ENCODE data around the gene SLC35F3.

SLC35F3 gene

DNA sequence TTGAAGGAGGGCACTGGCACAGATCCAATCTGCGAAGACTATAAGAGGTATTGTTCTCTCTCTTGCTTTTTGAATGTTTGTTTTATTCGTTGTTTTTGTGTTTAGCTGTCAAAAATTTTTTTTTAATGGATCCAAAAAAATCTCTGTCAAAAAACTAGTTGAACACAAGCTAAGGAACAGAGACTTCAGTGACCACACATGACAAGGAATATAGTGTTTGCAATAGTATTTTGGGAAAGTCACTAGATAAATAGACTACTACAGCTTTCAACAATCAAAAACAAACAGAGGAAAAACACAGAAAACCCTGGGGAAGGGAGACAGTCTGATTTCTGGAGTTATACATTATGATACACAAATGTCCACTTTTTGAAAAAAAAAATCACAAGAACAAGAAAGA is 431.9 kb downstream of the SLC35F3 start:
- TF ChIP-seq, protein P1, sequence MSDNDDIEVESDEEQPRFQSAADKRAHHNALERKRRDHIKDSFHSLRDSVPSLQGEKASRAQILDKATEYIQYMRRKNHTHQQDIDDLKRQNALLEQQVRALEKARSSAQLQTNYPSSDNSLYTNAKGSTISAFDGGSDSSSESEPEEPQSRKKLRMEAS (IDR thresholded peaks at IDR 0.05), result no peak
- no peak for TF ChIP-seq TAF1 (IDR thresholded peaks at IDR 0.05; ENCODE audit: low read depth)
- TF ChIP-seq, protein P2, sequence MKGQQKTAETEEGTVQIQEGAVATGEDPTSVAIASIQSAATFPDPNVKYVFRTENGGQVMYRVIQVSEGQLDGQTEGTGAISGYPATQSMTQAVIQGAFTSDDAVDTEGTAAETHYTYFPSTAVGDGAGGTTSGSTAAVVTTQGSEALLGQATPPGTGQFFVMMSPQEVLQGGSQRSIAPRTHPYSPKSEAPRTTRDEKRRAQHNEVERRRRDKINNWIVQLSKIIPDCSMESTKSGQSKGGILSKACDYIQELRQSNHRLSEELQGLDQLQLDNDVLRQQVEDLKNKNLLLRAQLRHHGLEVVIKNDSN (IDR thresholded peaks at IDR 0.05), result no peak
- TF ChIP-seq EP300 (IDR thresholded peaks at IDR 0.05; ENCODE audit: borderline replicate concordance), result no peak
- TF ChIP-seq FOXM1 (IDR thresholded peaks at IDR 0.05; ENCODE audit: borderline replicate concordance, low read depth), result no peak
- TF ChIP-seq, protein P3, sequence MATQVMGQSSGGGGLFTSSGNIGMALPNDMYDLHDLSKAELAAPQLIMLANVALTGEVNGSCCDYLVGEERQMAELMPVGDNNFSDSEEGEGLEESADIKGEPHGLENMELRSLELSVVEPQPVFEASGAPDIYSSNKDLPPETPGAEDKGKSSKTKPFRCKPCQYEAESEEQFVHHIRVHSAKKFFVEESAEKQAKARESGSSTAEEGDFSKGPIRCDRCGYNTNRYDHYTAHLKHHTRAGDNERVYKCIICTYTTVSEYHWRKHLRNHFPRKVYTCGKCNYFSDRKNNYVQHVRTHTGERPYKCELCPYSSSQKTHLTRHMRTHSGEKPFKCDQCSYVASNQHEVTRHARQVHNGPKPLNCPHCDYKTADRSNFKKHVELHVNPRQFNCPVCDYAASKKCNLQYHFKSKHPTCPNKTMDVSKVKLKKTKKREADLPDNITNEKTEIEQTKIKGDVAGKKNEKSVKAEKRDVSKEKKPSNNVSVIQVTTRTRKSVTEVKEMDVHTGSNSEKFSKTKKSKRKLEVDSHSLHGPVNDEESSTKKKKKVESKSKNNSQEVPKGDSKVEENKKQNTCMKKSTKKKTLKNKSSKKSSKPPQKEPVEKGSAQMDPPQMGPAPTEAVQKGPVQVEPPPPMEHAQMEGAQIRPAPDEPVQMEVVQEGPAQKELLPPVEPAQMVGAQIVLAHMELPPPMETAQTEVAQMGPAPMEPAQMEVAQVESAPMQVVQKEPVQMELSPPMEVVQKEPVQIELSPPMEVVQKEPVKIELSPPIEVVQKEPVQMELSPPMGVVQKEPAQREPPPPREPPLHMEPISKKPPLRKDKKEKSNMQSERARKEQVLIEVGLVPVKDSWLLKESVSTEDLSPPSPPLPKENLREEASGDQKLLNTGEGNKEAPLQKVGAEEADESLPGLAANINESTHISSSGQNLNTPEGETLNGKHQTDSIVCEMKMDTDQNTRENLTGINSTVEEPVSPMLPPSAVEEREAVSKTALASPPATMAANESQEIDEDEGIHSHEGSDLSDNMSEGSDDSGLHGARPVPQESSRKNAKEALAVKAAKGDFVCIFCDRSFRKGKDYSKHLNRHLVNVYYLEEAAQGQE (IDR thresholded peaks at IDR 0.05; ENCODE audit: low read depth), result no peak
- TF ChIP-seq TCF12 (IDR thresholded peaks at IDR 0.05; ENCODE audit: low read depth), result no peak
- no peak for TF ChIP-seq CEBPB (IDR thresholded peaks at IDR 0.05)
- no peak for TF ChIP-seq EGR1 (IDR thresholded peaks at IDR 0.05)
- no peak for TF ChIP-seq RAD21 (IDR thresholded peaks at IDR 0.05; ENCODE audit: low read depth)
- TF ChIP-seq YY1 (IDR thresholded peaks at IDR 0.05; ENCODE audit: low read depth), result no peak
- TF ChIP-seq TEAD4 (IDR thresholded peaks at IDR 0.05), result no peak

DNA sequence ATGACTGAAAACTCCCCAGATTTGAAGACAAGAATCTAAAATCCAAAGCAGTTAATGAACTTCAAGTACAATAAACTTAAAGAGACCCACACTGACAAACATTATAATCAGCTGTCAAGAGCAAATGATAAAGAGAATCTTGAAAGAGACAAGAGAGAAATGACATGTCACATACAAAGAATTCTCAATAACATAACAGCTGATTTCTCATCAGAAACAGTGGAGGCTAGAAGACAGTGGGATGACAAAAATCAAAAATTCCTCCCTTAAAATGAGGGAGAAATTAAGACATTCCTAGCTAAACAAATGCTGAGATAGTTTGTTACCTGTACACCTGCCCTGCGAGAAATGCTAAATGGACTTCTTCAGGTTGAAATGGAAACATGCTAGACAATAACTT is 432.8 kb downstream of the SLC35F3 start:
- TF ChIP-seq TCF12 (IDR thresholded peaks at IDR 0.05; ENCODE audit: low read depth), result no peak
- TF ChIP-seq, protein P3 (IDR thresholded peaks at IDR 0.05; ENCODE audit: low read depth), result no peak
- TF ChIP-seq FOXM1 (IDR thresholded peaks at IDR 0.05; ENCODE audit: borderline replicate concordance, low read depth), result no peak

DNA sequence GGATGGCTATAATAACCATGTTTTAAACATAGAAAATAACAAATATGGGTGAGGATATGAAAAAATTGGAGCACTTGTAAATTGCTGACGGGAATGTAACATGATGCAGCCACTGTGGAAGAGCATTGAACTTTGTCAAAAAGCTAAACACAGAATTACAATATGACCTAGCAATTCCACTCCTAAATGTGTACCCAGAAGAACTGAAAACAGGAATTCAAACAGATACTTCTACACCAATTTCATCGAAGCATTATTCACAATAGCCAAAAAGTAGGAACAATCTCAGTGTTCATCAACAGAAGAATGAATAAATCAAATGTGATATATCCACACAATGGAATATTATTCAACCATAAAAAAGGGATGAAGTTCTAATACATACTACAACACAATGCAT is 436.1 kb downstream of the SLC35F3 start:
- TF ChIP-seq, protein P1 (IDR thresholded peaks at IDR 0.05), result no peak
- TF ChIP-seq TAF1 (IDR thresholded peaks at IDR 0.05; ENCODE audit: low read depth), result no peak
- no peak for TF ChIP-seq CEBPB (IDR thresholded peaks at IDR 0.05)
- TF ChIP-seq FOXM1 (IDR thresholded peaks at IDR 0.05; ENCODE audit: borderline replicate concordance, low read depth), result no peak
- TF ChIP-seq EP300 (IDR thresholded peaks at IDR 0.05; ENCODE audit: borderline replicate concordance), result no peak
- TF ChIP-seq TCF12 (IDR thresholded peaks at IDR 0.05; ENCODE audit: low read depth), result no peak
- TF ChIP-seq RAD21 (IDR thresholded peaks at IDR 0.05; ENCODE audit: low read depth), result no peak
- TF ChIP-seq CREB1 (IDR thresholded peaks at IDR 0.05; ENCODE audit: low read depth), result no peak
- TF ChIP-seq NFIC (IDR thresholded peaks at IDR 0.05), result no peak
- no peak for TF ChIP-seq EGR1 (IDR thresholded peaks at IDR 0.05)
- TF ChIP-seq, protein P2 (IDR thresholded peaks at IDR 0.05), result no peak
- TF ChIP-seq TEAD4 (IDR thresholded peaks at IDR 0.05), result no peak
- no peak for TF ChIP-seq YY1 (IDR thresholded peaks at IDR 0.05; ENCODE audit: low read depth)
- TF ChIP-seq, protein P3 (IDR thresholded peaks at IDR 0.05; ENCODE audit: low read depth), result no peak
- TF ChIP-seq ZBTB7A (IDR thresholded peaks at IDR 0.05; ENCODE audit: low read depth), result no peak

DNA sequence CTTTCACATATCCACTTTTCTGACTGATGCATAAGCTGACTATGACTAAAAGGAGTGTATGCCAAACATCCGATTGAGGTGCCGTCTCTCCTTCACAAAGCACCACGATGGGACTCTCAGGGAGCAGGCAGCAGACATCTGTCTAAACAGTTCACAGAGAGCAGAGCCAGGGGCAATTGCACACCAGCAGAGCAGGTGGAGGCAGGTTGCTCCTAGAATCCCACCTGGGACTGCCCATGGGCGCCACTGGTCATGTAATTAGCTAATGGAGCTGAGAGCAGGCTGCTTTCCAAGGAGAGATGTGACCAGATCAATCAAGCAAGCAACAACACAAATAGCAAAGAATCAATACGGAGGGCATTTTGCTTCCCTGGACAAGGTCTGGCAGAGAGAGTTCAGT is 438.3 kb downstream of the SLC35F3 start:
- TF ChIP-seq NFIC (IDR thresholded peaks at IDR 0.05), result no peak
- TF ChIP-seq, protein P1 (IDR thresholded peaks at IDR 0.05), result no peak
- TF ChIP-seq RAD21 (IDR thresholded peaks at IDR 0.05; ENCODE audit: low read depth), result no peak
- TF ChIP-seq EGR1 (IDR thresholded peaks at IDR 0.05), result no peak
- TF ChIP-seq TCF12 (IDR thresholded peaks at IDR 0.05; ENCODE audit: low read depth), result no peak
- TF ChIP-seq TAF1 (IDR thresholded peaks at IDR 0.05; ENCODE audit: low read depth), result no peak
- TF ChIP-seq CREB1 (IDR thresholded peaks at IDR 0.05; ENCODE audit: low read depth), result no peak
- TF ChIP-seq EP300 (IDR thresholded peaks at IDR 0.05; ENCODE audit: borderline replicate concordance), result no peak
- TF ChIP-seq TEAD4 (IDR thresholded peaks at IDR 0.05), result no peak
- no peak for TF ChIP-seq ZBTB7A (IDR thresholded peaks at IDR 0.05; ENCODE audit: low read depth)
- TF ChIP-seq CEBPB (IDR thresholded peaks at IDR 0.05), result no peak
- TF ChIP-seq, protein P3 (IDR thresholded peaks at IDR 0.05; ENCODE audit: low read depth), result no peak

All from Ishikawa (cell line).